HG03442 (cell line): ENCODE data around the gene PLEKHH2.
"Not testable (repeated sequence)": the region's sequence is repeated elsewhere in the genome, so short reads cannot be mapped to it uniquely, and the experiment has no call there.

Experiments
- ATAC-seq: cut with Tn5 transposase; IDR thresholded peaks from one replicate; pipeline ENCODE4 v1.9.1; 2021; ENCODE audit warnings: mild to moderate bottlenecking, moderate library complexity; ENCODE audit not compliant: unreplicated experiment

The PLEKHH2 gene

GRCh38 chr2:43637030-43637803 is at the start of gene PLEKHH2:
PLEKHH2 (plus strand) TSS chr2:43637260; CDS start chr2:43644674, 7,414 bp downstream.
- peak; percentile 99 for ATAC-seq

DNA sequence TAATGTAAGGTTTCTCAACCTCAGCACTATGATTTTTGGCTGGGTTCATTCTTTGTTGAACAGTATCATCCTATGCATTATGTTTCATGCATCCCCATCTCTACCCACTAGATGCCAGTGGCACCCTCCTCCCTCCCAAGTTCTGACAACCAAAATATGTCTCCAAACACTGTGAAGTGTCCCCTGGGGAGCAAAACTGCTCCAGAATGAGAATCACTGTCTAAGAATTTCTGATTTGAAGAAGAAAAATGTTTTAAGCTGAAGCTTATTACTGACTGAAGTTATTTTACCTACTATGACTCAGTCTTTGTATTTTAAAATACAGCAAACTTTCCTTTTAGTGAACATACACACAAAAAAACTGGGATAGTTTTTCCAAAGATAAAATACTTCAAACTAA is 44.6 kb upstream of the PLEKHH2 start:
- ATAC-seq: no peak

DNA sequence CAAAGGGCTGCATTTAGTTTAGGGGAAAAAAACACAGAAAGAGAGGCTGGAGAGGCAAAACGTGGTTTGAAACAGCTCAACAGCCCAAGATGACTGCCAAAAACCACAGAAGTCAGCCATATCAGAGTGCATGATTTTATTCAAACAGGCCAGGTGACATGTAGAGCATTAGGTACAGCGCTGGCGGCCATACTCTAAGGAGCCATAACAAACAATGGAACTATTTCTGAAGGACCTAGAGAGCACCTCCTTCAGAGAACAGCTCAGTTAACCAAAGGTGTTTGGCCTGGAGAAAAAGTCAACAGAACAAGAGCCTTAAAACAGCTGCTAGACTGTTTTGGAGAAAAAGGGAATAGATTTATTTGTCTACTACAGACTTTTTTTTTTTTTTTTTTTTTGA is 43.8 kb upstream of the PLEKHH2 start:
- no peak for ATAC-seq

GRCh38 chr2:43594875-43595274 is 42.2 kb upstream of the PLEKHH2 start:
- no peak for ATAC-seq

DNA sequence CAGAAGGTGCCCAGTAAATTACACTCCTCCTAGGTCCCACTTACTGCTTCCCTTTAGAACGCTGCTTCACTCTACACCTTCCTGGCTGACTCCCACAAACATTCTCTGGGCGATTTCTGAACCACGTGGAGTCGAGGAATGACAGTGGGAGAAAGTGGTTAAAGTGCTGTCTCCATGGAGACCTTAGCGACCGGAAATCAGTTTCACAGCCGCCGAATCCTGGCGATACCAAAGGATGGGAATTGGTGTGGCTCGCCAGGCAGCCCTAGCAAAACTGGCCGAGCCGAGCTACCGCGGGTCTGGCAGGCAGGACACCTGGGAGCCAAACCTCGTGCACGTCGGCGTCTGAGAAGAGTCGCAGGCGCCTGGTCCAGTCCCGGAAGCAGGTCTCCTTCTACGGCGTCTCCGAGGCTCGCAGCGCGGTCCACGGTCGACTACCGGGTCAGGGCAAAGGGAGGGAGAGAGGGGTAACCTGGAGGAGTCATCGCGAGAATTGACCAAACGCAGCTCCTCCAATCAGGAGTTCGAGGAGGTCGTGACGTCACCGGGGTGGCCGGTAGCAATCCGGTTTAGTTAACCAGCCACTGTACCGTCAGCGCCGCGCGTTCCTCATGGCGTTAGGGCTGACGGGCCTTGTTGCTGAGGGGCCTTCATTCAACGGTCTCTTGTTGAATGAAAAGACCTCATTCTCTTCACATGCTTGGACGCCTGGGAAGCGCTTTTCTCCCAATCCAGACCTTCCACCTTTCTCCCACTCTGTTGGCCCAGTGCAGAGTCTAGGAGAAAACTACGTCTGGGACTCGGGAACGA is 41.3 kb upstream of the PLEKHH2 start, which contains the start of gene THADA:
Gene THADA, minus strand, starts transcription at position 436 of the 810 bp plus-strand sequence. CDS start 3,646 bp downstream, outside the sequence.
- peak; percentile 99 for ATAC-seq

DNA sequence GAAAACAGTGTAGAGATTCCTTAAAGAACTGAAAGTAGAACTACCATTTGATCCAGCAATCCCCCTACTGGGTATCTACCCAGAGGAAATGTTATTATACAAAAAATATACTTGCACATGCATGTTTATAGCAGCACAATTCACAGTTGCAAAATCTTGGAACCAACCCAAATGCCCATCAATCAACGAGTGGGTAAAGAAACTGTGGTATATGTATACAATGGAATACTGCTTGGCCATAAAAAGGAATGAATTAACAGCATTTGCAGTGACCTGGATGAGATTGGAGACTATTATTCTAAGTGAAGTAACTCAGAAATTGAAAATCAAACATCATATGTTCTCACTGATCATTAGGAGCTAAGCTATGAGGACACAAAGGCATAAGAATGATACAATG is 36.5 kb upstream of the PLEKHH2 start:
- ATAC-seq: not testable (repeated sequence)

DNA sequence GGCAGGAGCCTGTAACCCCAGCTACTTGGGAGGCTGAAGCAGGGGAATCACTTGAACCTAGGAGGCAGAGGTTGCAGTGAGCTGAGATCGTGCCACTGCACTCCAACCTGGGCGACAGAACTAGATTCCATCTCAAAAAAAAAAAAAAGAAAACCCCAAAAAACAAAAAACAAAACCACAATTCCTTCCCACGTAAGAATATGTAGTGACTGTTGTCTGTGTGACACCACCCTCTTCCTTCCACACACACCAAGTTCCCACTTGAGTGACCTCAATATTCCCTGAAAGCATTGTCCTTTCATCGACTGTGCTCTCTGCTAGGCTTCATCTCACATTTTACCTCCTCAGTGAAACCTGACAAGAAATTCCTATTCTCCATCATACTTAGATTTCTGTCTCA is 32.4 kb upstream of the PLEKHH2 start:
- no peak for ATAC-seq

DNA sequence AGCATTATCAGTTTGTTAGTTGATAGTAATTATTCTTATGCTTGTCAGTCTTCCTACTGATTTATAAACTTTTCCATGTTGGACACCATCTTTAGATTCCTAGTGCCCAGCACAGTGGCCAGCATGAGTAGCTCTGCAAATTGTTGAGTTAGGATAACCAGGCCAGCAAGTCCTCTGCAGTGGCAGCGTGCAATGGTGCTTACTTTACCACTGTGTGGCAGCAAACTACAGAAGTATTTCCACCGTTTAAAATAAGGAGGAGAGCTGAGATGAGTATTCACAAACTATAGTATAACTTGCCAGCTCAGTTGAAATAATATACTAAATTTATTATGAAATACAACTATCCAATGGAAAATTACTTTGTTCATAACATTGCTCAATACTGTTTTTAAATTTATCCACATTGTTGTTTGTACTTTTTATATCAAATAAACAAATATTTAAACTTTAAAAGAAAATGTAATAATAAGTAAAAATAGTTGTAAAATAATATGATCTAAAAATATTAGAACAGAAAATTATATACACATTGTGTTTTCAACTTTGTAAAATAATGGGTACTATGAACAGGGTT is 31.9 kb upstream of the PLEKHH2 start:
- no peak for ATAC-seq

GRCh38 chr2:43605851-43606250 is 31.2 kb upstream of the PLEKHH2 start:
- ATAC-seq: no peak

- ATAC-seq: no peak
Measured at GRCh38 chr2:43609290-43609918, 27.7 kb upstream of the PLEKHH2 start.

DNA sequence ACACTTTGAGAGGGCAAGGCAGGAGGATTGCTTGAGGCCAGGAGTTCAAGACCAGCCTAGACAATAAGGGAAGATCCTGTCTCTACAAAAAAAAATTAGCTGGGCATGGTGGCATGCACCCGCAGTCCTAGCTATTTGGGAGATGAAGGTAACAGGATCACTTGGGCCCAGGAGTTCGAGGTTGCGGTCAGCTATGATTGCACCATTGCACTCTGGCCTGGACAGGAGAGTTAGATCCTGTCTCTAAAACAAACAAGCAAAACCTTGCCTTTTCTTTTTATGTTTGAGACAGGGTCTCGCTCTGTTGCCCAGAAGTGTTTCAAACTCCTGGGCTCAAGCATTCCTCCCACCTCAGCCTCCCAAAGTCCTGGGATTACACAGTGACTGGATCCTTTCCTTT is 26.7 kb upstream of the PLEKHH2 start:
- ATAC-seq: no peak

- peak; percentile 61 for ATAC-seq
Measured at GRCh38 chr2:43611987-43612894, 24.8 kb upstream of the PLEKHH2 start.

DNA sequence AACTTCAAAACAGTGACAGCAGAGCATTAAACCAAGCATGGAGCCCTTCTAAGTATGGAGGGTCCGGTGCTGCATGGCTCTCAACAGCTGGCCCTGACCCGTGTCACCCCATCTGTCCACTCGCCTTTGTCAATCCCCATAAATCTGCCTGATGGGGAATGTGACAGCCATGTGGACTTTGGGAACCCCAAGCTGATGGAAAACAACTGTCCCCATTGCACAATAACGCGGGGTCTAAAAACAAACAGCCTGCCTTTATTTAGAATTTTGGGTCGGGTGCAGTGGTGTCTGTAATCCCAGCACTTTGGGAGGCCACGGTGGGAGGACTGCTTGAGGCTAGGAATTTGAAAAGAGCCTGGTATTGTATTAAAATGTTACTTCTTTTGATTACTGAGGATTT is 24.1 kb upstream of the PLEKHH2 start:
- ATAC-seq: no peak

GRCh38 chr2:43616967-43617680 is 19.9 kb upstream of the PLEKHH2 start:
- ATAC-seq: no peak

- no peak for ATAC-seq
Measured at GRCh38 chr2:43619511-43619910, 17.5 kb upstream of the PLEKHH2 start.

GRCh38 chr2:43622931-43623451 is 14.1 kb upstream of the PLEKHH2 start:
- no peak for ATAC-seq

- ATAC-seq: no peak
Measured at GRCh38 chr2:43631618-43632317, 5.3 kb upstream of the PLEKHH2 start.

DNA sequence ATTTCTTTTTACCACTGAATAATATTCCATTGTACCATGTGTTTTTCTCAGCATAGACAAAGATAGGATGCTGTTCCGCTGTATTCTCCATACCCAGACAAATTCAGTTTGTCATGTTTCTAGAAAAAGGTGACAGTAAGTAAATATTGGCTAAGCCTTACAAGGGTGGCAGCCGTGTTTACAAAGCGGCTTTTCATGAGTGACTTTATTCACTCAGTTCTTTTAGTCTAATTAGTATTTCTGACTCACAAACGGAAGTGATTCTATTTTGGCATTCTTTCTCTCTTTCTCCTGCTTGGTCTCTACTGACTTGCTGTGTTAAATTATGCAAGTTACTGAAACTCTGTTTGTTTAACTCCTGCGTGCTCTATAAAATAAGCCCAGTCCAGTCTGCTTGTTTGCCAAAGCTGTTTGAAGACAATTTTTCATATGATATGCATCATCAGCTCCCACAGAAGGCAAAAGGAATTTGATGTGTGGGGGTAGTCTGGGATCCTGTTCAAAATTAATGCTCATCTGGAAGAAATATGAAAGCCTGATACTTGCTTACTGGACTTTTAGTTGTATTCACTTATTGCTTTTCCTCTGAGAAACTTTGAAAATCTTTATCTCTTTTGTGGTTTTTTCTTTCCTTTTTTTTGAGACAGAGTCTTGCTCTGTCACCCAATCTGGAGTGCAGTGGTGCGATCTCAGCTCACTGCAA is 2.3 kb upstream of the PLEKHH2 start:
- no peak for ATAC-seq
